Gastroesophageal sphincter (tissue), 3 donors: ENCODE data around the gene SOX6.

Experiments used
- POLR2A ChIP-seq, 2 donors: fragments of 450-650 bp; IDR thresholded peaks; one replicate each; pipeline ENCODE4 v1.6.1; 2017; ENCODE audit warnings: antibody characterized with exemption in 2 of 2, mild to moderate bottlenecking in 2 of 2, moderate library complexity in 1 of 2
- POLR2AphosphoS5 ChIP-seq: sonication (generic); formaldehyde crosslinking; IDR thresholded peaks from one replicate; pipeline ENCODE4 v1.6.1; 2017; ENCODE audit warnings: antibody characterized with exemption
- TF ChIP-seq, protein P1 (sequence below), 4 experiments: fragments of 200-600 bp in 2 of 4; fragments of 450-650 bp in 2 of 4; sonication (generic) in 1 of 4; IDR thresholded peaks; one replicate each; pipeline ENCODE4 v1.5.1; 2017 to 2019; ENCODE audit warnings: antibody characterized with exemption in 4 of 4, mild to moderate bottlenecking in 2 of 4, moderate library complexity in 2 of 4

GRCh38 chr11:15940462-15941205 lies 415.7 kb downstream of the SOX6 start:
- no peak for TF ChIP-seq POLR2A (IDR thresholded peaks at IDR 0.05)
- TF ChIP-seq, protein P1, sequence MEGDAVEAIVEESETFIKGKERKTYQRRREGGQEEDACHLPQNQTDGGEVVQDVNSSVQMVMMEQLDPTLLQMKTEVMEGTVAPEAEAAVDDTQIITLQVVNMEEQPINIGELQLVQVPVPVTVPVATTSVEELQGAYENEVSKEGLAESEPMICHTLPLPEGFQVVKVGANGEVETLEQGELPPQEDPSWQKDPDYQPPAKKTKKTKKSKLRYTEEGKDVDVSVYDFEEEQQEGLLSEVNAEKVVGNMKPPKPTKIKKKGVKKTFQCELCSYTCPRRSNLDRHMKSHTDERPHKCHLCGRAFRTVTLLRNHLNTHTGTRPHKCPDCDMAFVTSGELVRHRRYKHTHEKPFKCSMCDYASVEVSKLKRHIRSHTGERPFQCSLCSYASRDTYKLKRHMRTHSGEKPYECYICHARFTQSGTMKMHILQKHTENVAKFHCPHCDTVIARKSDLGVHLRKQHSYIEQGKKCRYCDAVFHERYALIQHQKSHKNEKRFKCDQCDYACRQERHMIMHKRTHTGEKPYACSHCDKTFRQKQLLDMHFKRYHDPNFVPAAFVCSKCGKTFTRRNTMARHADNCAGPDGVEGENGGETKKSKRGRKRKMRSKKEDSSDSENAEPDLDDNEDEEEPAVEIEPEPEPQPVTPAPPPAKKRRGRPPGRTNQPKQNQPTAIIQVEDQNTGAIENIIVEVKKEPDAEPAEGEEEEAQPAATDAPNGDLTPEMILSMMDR (IDR thresholded peaks at IDR 0.05) = no peak
- no peak for TF ChIP-seq POLR2AphosphoS5
